RCC 7860 (cell line): ENCODE data around the gene PINLYP.
A peak's percentile ranks its signal among the peaks of the same experiment; 100 is the strongest.
"Not testable (repeated sequence)": the region's sequence is repeated elsewhere in the genome, so short reads cannot be mapped to it uniquely, and the experiment has no call there.

Source experiments
- DNase-seq: peaks from one replicate; pipeline ENCODE4 v3.0.0-alpha.2; 2015; ENCODE audit warnings: low spot score
- FAIRE-seq: peaks from 2 replicates; lab custom pipeline; 2012; peaks lifted over from hg19 to GRCh38; lab: Jason Lieb, UNC

PINLYP gene

GRCh38 chr19:43547926-43548325 lies 27.7 kb upstream of the PINLYP start:
- not testable (repeated sequence) for DNase-seq, FAIRE-seq

GRCh38 chr19:43548706-43549105 lies 26.9 kb upstream of the PINLYP start:
- FAIRE-seq (no peak), DNase-seq (no peak)

GRCh38 chr19:43551399-43552197 lies 24.0 kb upstream of the PINLYP start:
- FAIRE-seq, result no peak
- DNase-seq, result no peak

GRCh38 chr19:43552198-43552450 lies 23.5 kb upstream of the PINLYP start:
- FAIRE-seq, result no peak
- no peak for DNase-seq

GRCh38 chr19:43552616-43553015 lies 23.0 kb upstream of the PINLYP start:
- no peak for FAIRE-seq

GRCh38 chr19:43553656-43554055 lies 21.9 kb upstream of the PINLYP start:
- no peak for FAIRE-seq
- no peak for DNase-seq

More at GRCh38 chr19:43552616-43553015, 23.0 kb upstream of the PINLYP start:
- no peak for DNase-seq

- DNase-seq, result no peak
- FAIRE-seq, result no peak
Observed at GRCh38 chr19:43554317-43554895, 21.2 kb upstream of the PINLYP start.

GRCh38 chr19:43555185-43555770 lies 20.3 kb upstream of the PINLYP start:
- DNase-seq (peak; percentile 16), FAIRE-seq (no peak)

- FAIRE-seq, result no peak
- peak; percentile 5 for DNase-seq
Observed at GRCh38 chr19:43560687-43561086, 14.9 kb upstream of the PINLYP start.

GRCh38 chr19:43561139-43561970 lies 14.2 kb upstream of the PINLYP start:
- no peak for DNase-seq
- FAIRE-seq, result no peak

- no peak for FAIRE-seq
Observed at GRCh38 chr19:43562226-43562697, 13.3 kb upstream of the PINLYP start.

GRCh38 chr19:43562698-43563241 lies 12.8 kb upstream of the PINLYP start:
- FAIRE-seq (peak; percentile 90), DNase-seq (peak; percentile 98)

More at GRCh38 chr19:43562226-43562697, 13.3 kb upstream of the PINLYP start:
- DNase-seq, result no peak

GRCh38 chr19:43563816-43564457 lies 11.7 kb upstream of the PINLYP start:
- FAIRE-seq (no peak), DNase-seq (no peak)

- FAIRE-seq, result no peak
- no peak for DNase-seq
Observed at GRCh38 chr19:43564800-43565199, 10.8 kb upstream of the PINLYP start.

- no peak for FAIRE-seq
- no peak for DNase-seq
Observed at GRCh38 chr19:43569657-43570056, 5.9 kb upstream of the PINLYP start.

GRCh38 chr19:43570174-43570791 lies 5.3 kb upstream of the PINLYP start:
- FAIRE-seq, result no peak
- DNase-seq, result no peak

- FAIRE-seq (no peak), DNase-seq (no peak)
Observed at GRCh38 chr19:43572171-43572588, 3.4 kb upstream of the PINLYP start.

- FAIRE-seq (peak; percentile 79), DNase-seq (peak; percentile 91)
Observed at GRCh38 chr19:43574424-43575155, 1.0 kb upstream of the PINLYP start.
